Measurements from ENCODE around the gene KDM6A.
"Not testable (repeated sequence)": the region's sequence is repeated elsewhere in the genome, so short reads cannot be mapped to it uniquely, and the experiment has no call there.

Gene KDM6A

GRCh38 chrX:45007598-45007997 lies 134.6 kb downstream of the KDM6A start:
- DNase-seq (ENCODE audit: low read depth, low spot score) = no peak

- DNase-seq (ENCODE audit: low read depth, low spot score) = no peak
Observed at GRCh38 chrX:45009371-45010000, 136.5 kb downstream of the KDM6A start.

- no peak for DNase-seq (ENCODE audit: low read depth, low spot score)
Observed at GRCh38 chrX:45011131-45011530, 138.1 kb downstream of the KDM6A start.

GRCh38 chrX:45011597-45011996 lies 138.6 kb downstream of the KDM6A start:
- DNase-seq (ENCODE audit: low read depth, low spot score) = no peak

- no peak for DNase-seq (ENCODE audit: low read depth, low spot score)
Observed at GRCh38 chrX:45017946-45018345, 145.0 kb downstream of the KDM6A start.

GRCh38 chrX:45022150-45022549 lies 149.2 kb downstream of the KDM6A start:
- no peak for DNase-seq (ENCODE audit: low read depth, low spot score)

GRCh38 chrX:45024501-45024900 lies 151.5 kb downstream of the KDM6A start:
- DNase-seq (ENCODE audit: low read depth, low spot score) = no peak

- no peak for DNase-seq (ENCODE audit: low read depth, low spot score)
Observed at GRCh38 chrX:45026036-45026435, 153.0 kb downstream of the KDM6A start.

GRCh38 chrX:45031830-45032378 lies 158.9 kb downstream of the KDM6A start:
- DNase-seq (ENCODE audit: low read depth, low spot score) = no peak

- DNase-seq (ENCODE audit: low read depth, low spot score) = no peak
Observed at GRCh38 chrX:45035071-45035470, 162.1 kb downstream of the KDM6A start.

- DNase-seq (ENCODE audit: low read depth, low spot score) = no peak
Observed at GRCh38 chrX:45036161-45036560, 163.2 kb downstream of the KDM6A start.

- DNase-seq (ENCODE audit: low read depth, low spot score) = not testable (repeated sequence)
Observed at GRCh38 chrX:45040137-45040536, 167.1 kb downstream of the KDM6A start.

GRCh38 chrX:45046417-45046816 lies 173.4 kb downstream of the KDM6A start:
- no peak for DNase-seq (ENCODE audit: low read depth, low spot score)

GRCh38 chrX:45050558-45050957 lies 177.6 kb downstream of the KDM6A start:
- no peak for DNase-seq (ENCODE audit: low read depth, low spot score)

GRCh38 chrX:45056428-45057145 lies 183.6 kb downstream of the KDM6A start:
- no peak for DNase-seq (ENCODE audit: low read depth, low spot score)

GRCh38 chrX:45059906-45060305 lies 186.9 kb downstream of the KDM6A start:
- not testable (repeated sequence) for DNase-seq (ENCODE audit: low read depth, low spot score)

GRCh38 chrX:45063319-45064095 lies 190.5 kb downstream of the KDM6A start:
- no peak for DNase-seq (ENCODE audit: low read depth, low spot score)

- DNase-seq (ENCODE audit: low read depth, low spot score) = no peak
Observed at GRCh38 chrX:45068569-45068968, 195.6 kb downstream of the KDM6A start.

- no peak for DNase-seq (ENCODE audit: low read depth, low spot score)
Observed at GRCh38 chrX:45070116-45071007, 197.4 kb downstream of the KDM6A start.

- DNase-seq (ENCODE audit: low read depth, low spot score) = not testable (repeated sequence)
Observed at GRCh38 chrX:45073011-45073410, 200.0 kb downstream of the KDM6A start.

GRCh38 chrX:45077748-45078424 lies 204.9 kb downstream of the KDM6A start:
- DNase-seq (ENCODE audit: low read depth, low spot score) = no peak
